ENCODE results near the gene DNAJC5G.

Gene DNAJC5G

DNA sequence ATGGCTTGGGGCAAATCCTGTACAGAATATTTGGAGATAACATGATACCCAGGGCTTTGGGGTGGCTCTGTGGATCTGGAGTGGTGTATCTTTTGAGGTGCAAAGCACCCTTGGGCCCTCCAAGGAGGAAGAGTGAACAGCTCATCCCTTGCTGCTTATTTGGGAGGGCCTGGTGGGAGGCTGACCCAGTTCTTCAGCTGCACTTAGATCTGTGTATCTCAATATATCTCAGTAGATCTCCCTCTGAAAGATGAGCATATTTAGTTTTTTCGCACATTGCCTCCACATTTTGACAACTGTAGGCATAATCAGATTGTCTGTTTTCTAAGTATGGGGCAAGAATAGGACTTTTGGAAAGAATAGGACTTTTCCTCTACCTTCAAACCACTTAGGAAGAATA is 9.8 kb downstream of the DNAJC5G start:
- TF ChIP-seq CTCF (IDR thresholded peaks at IDR 0.05; ENCODE audit: extremely low read depth, missing control alignments): no peak
- no peak for DNase-seq (ENCODE audit: low spot score)

- no peak for DNase-seq (ENCODE audit: low spot score)
- TF ChIP-seq CTCF (IDR thresholded peaks at IDR 0.05; ENCODE audit: extremely low read depth, missing control alignments): no peak
These were observed 10.2 kb downstream of the DNAJC5G start for GRCh38 chr2:27285481-27285880.

- no peak for DNase-seq (ENCODE audit: low spot score)
- TF ChIP-seq CTCF (IDR thresholded peaks at IDR 0.05; ENCODE audit: extremely low read depth, missing control alignments): no peak
These were observed 13.4 kb downstream of the DNAJC5G start for GRCh38 chr2:27288610-27289009.

DNA sequence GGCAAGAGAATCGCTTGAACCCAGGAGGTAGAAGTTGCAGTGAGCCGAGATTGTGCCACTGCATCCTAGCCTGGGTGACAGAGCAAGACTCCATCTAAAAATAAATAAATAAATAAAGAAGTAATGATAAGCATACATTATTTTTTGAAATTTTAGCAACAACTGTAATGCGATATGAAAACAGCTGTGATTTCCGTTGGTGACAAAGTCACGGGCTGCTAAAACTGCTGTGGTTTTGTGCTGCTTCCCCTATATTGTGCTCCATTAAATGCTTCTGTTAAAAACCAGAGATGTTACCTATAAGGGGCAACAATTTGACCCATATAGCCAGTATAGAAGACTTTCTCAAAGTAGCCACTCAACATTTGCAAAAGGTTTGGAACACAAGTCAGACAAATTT is 15.3 kb downstream of the DNAJC5G start:
- no peak for TF ChIP-seq CTCF (IDR thresholded peaks at IDR 0.05; ENCODE audit: extremely low read depth, missing control alignments)
- no peak for DNase-seq (ENCODE audit: low spot score)

GRCh38 chr2:27291865-27292264 is 16.6 kb downstream of the DNAJC5G start:
- no peak for DNase-seq (ENCODE audit: low spot score)
- TF ChIP-seq CTCF (IDR thresholded peaks at IDR 0.05; ENCODE audit: extremely low read depth, missing control alignments): no peak

- no peak for DNase-seq (ENCODE audit: low spot score)
- TF ChIP-seq CTCF (IDR thresholded peaks at IDR 0.05; ENCODE audit: extremely low read depth, missing control alignments): no peak
These were observed 19.7 kb downstream of the DNAJC5G start for GRCh38 chr2:27294928-27295327.

- no peak for DNase-seq (ENCODE audit: low spot score)
- TF ChIP-seq CTCF (IDR thresholded peaks at IDR 0.05; ENCODE audit: extremely low read depth, missing control alignments): no peak
These were observed 21.2 kb downstream of the DNAJC5G start for GRCh38 chr2:27296481-27296880.
